ENCODE results near the gene TMEM248.
"Not testable (repeated sequence)": the region's sequence is repeated elsewhere in the genome, so short reads cannot be mapped to it uniquely, and the experiment has no call there.

The TMEM248 gene

GRCh38 chr7:66912195-66912594 lies 8.8 kb upstream of the TMEM248 start:
- no peak for TF ChIP-seq ZFP3 (CRISPR knock-in tag; IDR thresholded peaks at IDR 0.05)
- ATAC-seq, result no peak

GRCh38 chr7:66913118-66914037 lies 7.6 kb upstream of the TMEM248 start:
- TF ChIP-seq POU6F1 (CRISPR knock-in tag; IDR thresholded peaks at IDR 0.05; ENCODE audit: borderline replicate concordance, low read depth) (no peak), PPARA (CRISPR knock-in tag; IDR thresholded peaks at IDR 0.05; ENCODE audit: borderline replicate concordance) (no peak), ZC3H10 (CRISPR knock-in tag; IDR thresholded peaks at IDR 0.05) (no peak), CREB5 (CRISPR knock-in tag; IDR thresholded peaks at IDR 0.05; ENCODE audit: low read depth) (no peak), TCF4 (CRISPR knock-in tag; IDR thresholded peaks at IDR 0.05; ENCODE audit: borderline replicate concordance) (no peak), OSR1 (CRISPR knock-in tag; IDR thresholded peaks at IDR 0.05) (no peak), ZNF8 (CRISPR knock-in tag; IDR thresholded peaks at IDR 0.05) (no peak), PATZ1 (CRISPR knock-in tag; IDR thresholded peaks at IDR 0.05; ENCODE audit: borderline replicate concordance) (no peak), ISL1 (CRISPR knock-in tag; IDR thresholded peaks at IDR 0.05) (no peak), ZNF565 (CRISPR knock-in tag; conservative IDR thresholded peaks at IDR 0.05; ENCODE audit: low read depth) (no peak), TOX (CRISPR knock-in tag; IDR thresholded peaks at IDR 0.05; ENCODE audit: borderline replicate concordance) (no peak), CSRNP3 (CRISPR knock-in tag; IDR thresholded peaks at IDR 0.05) (no peak), ZFP30 (CRISPR knock-in tag; IDR thresholded peaks at IDR 0.05) (no peak), CSDC2 (CRISPR knock-in tag; IDR thresholded peaks at IDR 0.05) (no peak), TSHZ2 (CRISPR knock-in tag; IDR thresholded peaks at IDR 0.05) (no peak), ZNF70 (CRISPR knock-in tag; IDR thresholded peaks at IDR 0.05) (no peak)
- ATAC-seq, result no peak

GRCh38 chr7:66917904-66918303 lies 3.1 kb upstream of the TMEM248 start:
- not testable (repeated sequence) for ATAC-seq

GRCh38 chr7:66919304-66919703 lies 1.7 kb upstream of the TMEM248 start:
- no peak for TF ChIP-seq ARNTL (CRISPR knock-in tag; IDR thresholded peaks at IDR 0.05; ENCODE audit: borderline replicate concordance, low read depth)
- no peak for TF ChIP-seq ZNF70 (CRISPR knock-in tag; IDR thresholded peaks at IDR 0.05)
- TF ChIP-seq ESRRG (CRISPR knock-in tag; IDR thresholded peaks at IDR 0.05), result no peak
- no peak for TF ChIP-seq PPARA (CRISPR knock-in tag; IDR thresholded peaks at IDR 0.05; ENCODE audit: borderline replicate concordance)
- TF ChIP-seq TCF4 (CRISPR knock-in tag; IDR thresholded peaks at IDR 0.05; ENCODE audit: borderline replicate concordance), result no peak
- ATAC-seq, result no peak
